K562 (cell line): Measurements from ENCODE around the gene INS. TPM values are rescaled to one million over a fixed set of nuclear protein-coding genes. Genes with fewer than 3 reads are reported as not detected.

Experiments
- ATAC-seq: fragments of 200-7000 bp; cut with Tn5 transposase; 3 replicates; pipeline ENCODE4 v1.9.1; 2020; ENCODE audit warnings: moderate library complexity
- BruUV-seq: library from RNA; stranded (reverse); fragments of 400-500 nt; replicated peaks from 2 replicates; lab custom pipeline; 2021; lab: Mats Ljungman, UMichigan
- CTCF ChIA-PET: fragments of 300-600 bp; formaldehyde crosslinking; extraction: SDS; loops from one replicate; lab custom pipeline; 2021; ENCODE audit warnings: low intra/inter-chr PET ratio; lab: Yijun Ruan, JAX
- POLR2A ChIA-PET: fragments of 300-600, 350-650 bp; sonication (Branson Sonifier 250); formaldehyde crosslinking; extraction: SDS; loops from one replicate; lab custom pipeline; 2021; ENCODE audit warnings: antibody characterized with exemption, inconsistent platforms; lab: Yijun Ruan, JAX
- DNase-seq, 4 experiments: peaks; one replicate each; pipeline versions ENCODE4 v3.0.0 to v3.0.0-alpha.2; 2011 to 2018; ENCODE audit warnings: low spot score in 3 of 4, mixed read lengths in 3 of 4; ENCODE audit errors: extremely low read depth in 1 of 4
- FAIRE-seq: peaks from 2 replicates; lab custom pipeline; 2011; peaks lifted over from hg19 to GRCh38; lab: Jason Lieb, UNC
- H2AFZ ChIP-seq: 2 replicates; pipeline ENCODE4 v1.6.0; 2011; ENCODE audit warnings: low read depth, low read length, control low read depth, inconsistent platforms
- H3K27ac ChIP-seq: fragments of 200-600 bp; 3 replicates; pipeline ENCODE4 v1.8.0; 2011; ENCODE audit warnings: low read depth, mild to moderate bottlenecking, control low read depth, inconsistent platforms, low read length, moderate library complexity, mixed read lengths; ENCODE audit errors: extremely low read depth
- H3K27me3 ChIP-seq, 2 experiments: fragments of 300-600 bp in 1 of 2; 2 replicates in 1 of 2; 3 replicates in 1 of 2; pipeline versions ENCODE4 v1.6.0 to v1.8.0; 2011; ENCODE audit warnings: inconsistent platforms in 2 of 2, low read length in 2 of 2, mild to moderate bottlenecking in 1 of 2, mixed read lengths in 1 of 2, moderate library complexity in 1 of 2; ENCODE audit not compliant: control insufficient read depth in 2 of 2, insufficient read depth in 2 of 2
- H3K36me3 ChIP-seq: fragments of 300-600 bp; 3 replicates; pipeline ENCODE4 v1.8.0; 2011; ENCODE audit warnings: mild to moderate bottlenecking, low read length, inconsistent platforms; ENCODE audit not compliant: control insufficient read depth, insufficient read depth
- H3K4me1 ChIP-seq, 2 experiments: fragments of 200-600 bp in 1 of 2; replicated peaks in 1 of 2; 2 replicates in 1 of 2; 3 replicates in 1 of 2; pipeline versions ENCODE4 v1.5.1 to v1.8.0; 2011; ENCODE audit warnings: inconsistent platforms in 2 of 2, low read length in 2 of 2, mild to moderate bottlenecking in 1 of 2, mixed read lengths in 1 of 2, moderate library complexity in 1 of 2; ENCODE audit not compliant: control insufficient read depth in 2 of 2, insufficient read depth in 2 of 2
- H3K4me2 ChIP-seq: 2 replicates; pipeline ENCODE4 v1.6.1; 2011; ENCODE audit warnings: low read length, control low read depth, inconsistent platforms, mixed read lengths; ENCODE audit not compliant: insufficient read depth
- H3K4me3 ChIP-seq: fragments of 200-600 bp; sonication (generic), shearing (Covaris generic); 2 replicates; pipeline ENCODE4 v1.5.1; 2016; ENCODE audit warnings: control low read depth, inconsistent platforms
- H3K79me2 ChIP-seq: fragments of 200-600 bp; 3 replicates; pipeline ENCODE4 v1.8.0; 2011; ENCODE audit warnings: low read length, inconsistent platforms; ENCODE audit not compliant: control insufficient read depth, insufficient read depth
- H3K9ac ChIP-seq, 2 experiments: 2 replicates each; pipeline versions ENCODE4 v1.6.0 to v1.6.1; 2011; ENCODE audit warnings: low read depth in 2 of 2, low read length in 2 of 2, control low read depth in 1 of 2, inconsistent platforms in 1 of 2, mild to moderate bottlenecking in 1 of 2, mixed read lengths in 1 of 2; ENCODE audit not compliant: insufficient read depth in 1 of 2
- H3K9me1 ChIP-seq: one replicate; pipeline ENCODE4 v1.6.0; 2011; ENCODE audit warnings: inconsistent platforms, mild to moderate bottlenecking, low read length, moderate library complexity; ENCODE audit not compliant: control insufficient read depth, insufficient read depth
- H3K9me3 ChIP-seq: replicated peaks from 2 replicates; pipeline ENCODE4 v1.5.1; 2011; ENCODE audit warnings: low read depth, low read length, inconsistent platforms; ENCODE audit not compliant: control insufficient read depth, insufficient read depth
- H4K20me1 ChIP-seq: replicated peaks from 2 replicates; pipeline ENCODE4 v1.6.1; 2011; ENCODE audit warnings: low read length, inconsistent platforms, mixed read lengths; ENCODE audit not compliant: control insufficient read depth, insufficient read depth
- CHD2 ChIP-seq: IDR thresholded peaks from 2 replicates; pipeline ENCODE4 v1.6.1; 2011; ENCODE audit warnings: low read depth, low read length
- E2F6 ChIP-seq, 2 experiments: IDR thresholded peaks; 2 replicates each; pipeline ENCODE4 v1.6.1; 2011; ENCODE audit warnings: borderline replicate concordance in 1 of 2, control low read depth in 1 of 2, low read depth in 1 of 2, low read length in 1 of 2, mild to moderate bottlenecking in 1 of 2, mixed read lengths in 1 of 2, moderate library complexity in 1 of 2; ENCODE audit not compliant: insufficient read depth in 1 of 2, insufficient read length in 1 of 2, poor library complexity in 1 of 2, severe bottlenecking in 1 of 2; ENCODE audit errors: extremely low read depth in 1 of 2
- MYC ChIP-seq, 2 experiments: fragments of 250-450 bp in 1 of 2; sonication (Bioruptor Pico) in 1 of 2; IDR thresholded peaks; 2 replicates each; pipeline versions ENCODE4 v1.5.1 to v1.6.1; 2012 to 2021; ENCODE audit warnings: low read depth in 2 of 2, borderline replicate concordance in 1 of 2, improper control_type of control experiment in 1 of 2, low read length in 1 of 2, mild to moderate bottlenecking in 1 of 2, moderate library complexity in 1 of 2
- PBX2 ChIP-seq, 2 experiments: IDR thresholded peaks in 1 of 2; conservative IDR thresholded peaks in 1 of 2; 2 replicates each; pipeline ENCODE4 v1.6.1; 2016; ENCODE audit warnings: low read depth in 2 of 2, mild to moderate bottlenecking in 1 of 2, missing compliant biosample characterization in 1 of 2, missing genetic modification characterization in 1 of 2, moderate library complexity in 1 of 2
- RBM17 ChIP-seq: fragments of 200-400 bp; formaldehyde crosslinking; IDR thresholded peaks from 2 replicates; pipeline ENCODE4 v1.6.1; 2017; ENCODE audit warnings: low read depth, mild to moderate bottlenecking, low read length, borderline replicate concordance
- WGBS: fragments of 100-300 bp; shearing (Covaris generic); methylation state at CpG from one replicate; pipeline ENCODE4 v1.1.6; 2016; ENCODE audit warnings: low coverage, mixed read lengths; ENCODE audit not compliant: insufficient coverage; ENCODE audit errors: missing lambda C conversion rate; 5-methylcytosine and 5-hydroxymethylcytosine counted together
- in situ Hi-C: fragments of 300-500 bp; cut with MboI; formaldehyde crosslinking; loops from 4 replicates; pipeline ENCODE4 v1.15.0; 2018; ENCODE audit warnings: inconsistent platforms, mixed read lengths
- intact Hi-C: fragments of 100-400 bp; cut with micrococcal nuclease; formaldehyde crosslinking; loops from 2 replicates; pipeline ENCODE4 v1.14.2; 2022
- polyA plus RNA-seq, 8 experiments: library from polyadenylated mRNA; depleted of rRNA in 4 of 8; stranded (reverse) in 5 of 8; unstranded in 3 of 8; fragments of >200 nt; fragmentation: Nextera tagmentation in 2 of 8; fragmentation: Illumina TruSeq in 1 of 8; extraction: Ambion mirVana in 2 of 8; extraction: Trizol in 1 of 8; gene quantifications; 2 replicates each; pipeline versions ENCODE4 v1.2.1 to v1.2.3, GENCODE V29; 2011 to 2014; ENCODE audit warnings: inconsistent platforms in 1 of 8, missing spikeins in 1 of 8
- total RNA-seq, 7 experiments: library from RNA; depleted of rRNA in 6 of 7; stranded (reverse); fragments of >200 nt in 6 of 7; fragmentation: Illumina TruSeq in 2 of 7; extraction: Trizol in 2 of 7; gene quantifications; 2 replicates each; pipeline versions ENCODE4 v1.2.1 to v1.2.3, GENCODE V29; 2011 to 2021; ENCODE audit warnings: low replicate concordance in 1 of 7

Gene INS
- total and polyA plus RNA-seq, 9 of the 15 experiments (the other 6 are each of a cell fraction or from before 2014, with no cell fraction given), result not detected

- CTCF ChIA-PET, result no interaction called here
- H3K36me3 ChIP-seq, result no peaks in the 10 kb centered on the region
- WGBS, result 2% methylated on average over 8 of the region's 11 CpGs
- H3K9me1 ChIP-seq, result no peaks in the 10 kb centered on the region
- peaks cover 0 to 16% of the 10 kb centered on the region in 2 experiments; a peak in 2 of 5 replicates for H3K4me1 ChIP-seq
- BruUV-seq, result no TSS peak
- ATAC-seq, result no peak
- no peak overlapping the region for H2AFZ ChIP-seq
- H3K27ac ChIP-seq, result no peak overlapping the region
- no peaks in the 10 kb centered on the region for H3K79me2 ChIP-seq
- in situ Hi-C loops, result loop anchor here (10.0 kb wide), 1 partner anchor 305 kb away; no protein-coding TSS in a partner anchor
- peaks cover 4% of the 10 kb centered on the region; the same call in 1 of the 2 replicates for H4K20me1 ChIP-seq
- POLR2A ChIA-PET, result interaction anchor here (0.6 kb wide), 1 partner anchor 97 kb away, joined by 3 read pairs; no protein-coding TSS in a partner anchor
- no peak for TF ChIP-seq CHD2
- no peak overlapping the region for H3K4me2 ChIP-seq
- no peak for FAIRE-seq
- H3K4me3 ChIP-seq, result no peak overlapping the region
- DNase-seq, result peak in 1 of 4 experiments; percentile 3
- H3K9me3 ChIP-seq, result no peaks in the 10 kb centered on the region
- intact Hi-C loops, result no loop called here
- no peak overlapping the region; a peak in 1 of 4 replicates for H3K9ac ChIP-seq
- H3K27me3 ChIP-seq, result peaks cover 21 to 67% of the 10 kb centered on the region in 2 experiments
Measured at GRCh38 chr11:2209370-2209801, 48.4 kb upstream of the INS start.

GRCh38 chr11:2208691-2209369 is 47.8 kb upstream of the INS start:
- ChIA-PET POLR2A (no interaction called here), CTCF (no interaction called here)
- H3K27me3 ChIP-seq, result peaks cover 17 to 62% of the 10 kb centered on the region in 2 experiments
- H3K27ac ChIP-seq, result no peak overlapping the region
- ATAC-seq (no peak), FAIRE-seq (no peak), DNase-seq (no peak)
- H3K4me2 ChIP-seq, result no peak overlapping the region
- H2AFZ ChIP-seq, result no peak overlapping the region
- H3K9me3 ChIP-seq, result no peaks in the 10 kb centered on the region
- no peak overlapping the region; a peak in 1 of 4 replicates for H3K9ac ChIP-seq
- H3K79me2 ChIP-seq, result no peaks in the 10 kb centered on the region
- peaks cover 0 to 21% of the 10 kb centered on the region in 2 experiments; a peak in 2 of 5 replicates for H3K4me1 ChIP-seq
- BruUV-seq, result no TSS peak
- intact Hi-C loops (no loop called here), in situ Hi-C loops (loop anchor here (10.0 kb wide), 1 partner anchor 306 kb away; no protein-coding TSS in a partner anchor)
- H4K20me1 ChIP-seq, result peaks cover 1% of the 10 kb centered on the region; the same call in 1 of the 2 replicates
- H3K36me3 ChIP-seq, result no peaks in the 10 kb centered on the region
- WGBS, result 5% methylated on average over 18 of the region's 24 CpGs
- no peaks in the 10 kb centered on the region for H3K9me1 ChIP-seq
- no peak overlapping the region for H3K4me3 ChIP-seq
- no peak for TF ChIP-seq E2F6 (IDR thresholded peaks at IDR 0.05; ENCODE audit: borderline replicate concordance in 1 of 2, extremely low read depth in 1 of 2, insufficient read depth in 1 of 2, insufficient read length in 1 of 2, low read depth in 1 of 2, low read length in 1 of 2, poor library complexity in 1 of 2, severe bottlenecking in 1 of 2)
- no peak for TF ChIP-seq RBM17
- no peak for TF ChIP-seq PBX2 (CRISPR knock-in tag; IDR thresholded peaks at IDR 0.05; ENCODE audit: low read depth)
- TF ChIP-seq PBX2 (tag; conservative IDR thresholded peaks at IDR 0.05; ENCODE audit: low read depth), result no peak
- TF ChIP-seq MYC (IDR thresholded peaks at IDR 0.05; ENCODE audit: low read depth, low read length), result no peak
- no peak for TF ChIP-seq MYC (CRISPR knock-in tag; IDR thresholded peaks at IDR 0.05; ENCODE audit: borderline replicate concordance, low read depth)
